ENCODE data around the gene MAP1LC3B. TPM values are rescaled to one million over a fixed set of nuclear protein-coding genes. Genes with fewer than 3 reads are reported as not detected.

The MAP1LC3B gene
- total RNA-seq, 2 donors from 2014 or later: 41.9 to 51.8 TPM

DNA sequence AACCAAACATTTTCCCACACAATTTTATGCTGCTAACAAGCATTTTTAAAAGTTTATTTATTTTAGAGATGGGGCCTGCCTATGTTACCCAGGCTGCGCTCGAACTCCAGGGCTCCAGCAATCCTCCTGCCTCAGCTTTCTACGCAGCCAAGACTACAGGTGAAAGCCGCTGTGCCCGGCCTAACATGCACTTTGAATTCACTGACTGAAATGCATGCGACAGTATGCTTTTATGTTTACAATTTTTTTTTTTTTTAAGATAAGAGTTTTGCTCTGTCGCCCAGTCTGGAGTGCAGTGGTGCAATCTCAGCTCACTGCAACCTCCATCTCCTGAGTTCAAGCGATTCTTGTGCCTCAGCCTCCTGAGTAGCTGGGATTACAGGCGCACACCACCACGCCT is 47.8 kb downstream of the MAP1LC3B start:
- no peak overlapping the region for H3K4me3 ChIP-seq
- H3K9me3 ChIP-seq: no peaks in the 10 kb centered on the region
- intact Hi-C loops (cut with DNase I): no loop called here
- DNase-seq (ENCODE audit: low spot score): no peak
- no peaks in the 10 kb centered on the region for H3K36me3 ChIP-seq
- H3K27me3 ChIP-seq (replicated peaks; ENCODE audit: insufficient read depth): no peaks in the 10 kb centered on the region
- 96% methylated on average over 10 of the region's 10 CpGs for WGBS
- TF ChIP-seq CTCF (IDR thresholded peaks at IDR 0.05) (no peak), POLR2A (IDR thresholded peaks at IDR 0.05) (no peak), POLR2AphosphoS5 (IDR thresholded peaks at IDR 0.05) (no peak)
- no peak overlapping the region for H3K27ac ChIP-seq
- H3K4me1 ChIP-seq (replicated peaks): no peaks in the 10 kb centered on the region

DNA sequence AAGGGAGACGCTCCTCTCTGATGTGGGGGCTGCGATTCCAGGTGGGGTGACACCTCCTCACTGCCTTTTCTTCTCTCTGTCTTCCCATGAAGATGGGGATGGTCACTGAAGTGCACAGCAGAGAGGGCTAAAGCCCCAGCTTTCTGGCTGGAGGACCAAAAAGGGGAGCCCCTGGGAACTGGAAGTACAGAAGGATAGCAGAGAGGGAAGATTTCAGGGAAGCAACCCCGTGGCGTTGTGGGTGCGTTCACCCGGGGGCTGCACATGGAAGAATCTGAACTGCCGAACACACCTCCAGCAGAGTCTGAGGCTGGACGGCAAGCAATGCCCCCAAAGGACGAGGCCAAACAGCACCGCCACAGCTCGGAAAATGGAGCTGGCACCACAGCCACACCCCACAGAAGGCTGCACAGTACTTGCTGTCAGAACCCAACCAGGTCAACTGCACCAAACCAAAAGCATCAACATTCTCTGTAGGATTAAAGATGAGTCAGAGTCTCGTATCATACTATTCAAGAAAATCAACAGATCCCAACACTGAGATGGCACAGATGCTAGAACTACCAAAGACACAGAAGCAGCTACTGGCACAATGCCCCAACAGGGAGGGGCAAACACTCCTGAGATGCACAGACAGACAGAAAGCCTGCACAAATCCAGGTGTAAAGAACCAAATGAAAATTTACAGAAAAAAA is 49.9 kb downstream of the MAP1LC3B start:
- Histone ChIP-seq H3K36me3 (no peaks in the 10 kb centered on the region), H3K4me3 (no peak overlapping the region), H3K4me1 (replicated peaks) (no peaks in the 10 kb centered on the region), H3K27me3 (replicated peaks; ENCODE audit: insufficient read depth) (no peaks in the 10 kb centered on the region), H3K9me3 (no peaks in the 10 kb centered on the region), H3K27ac (no peak overlapping the region)
- no peak for DNase-seq (ENCODE audit: low spot score)
- WGBS: 95% methylated on average over 12 of the region's 12 CpGs
- intact Hi-C loops (cut with DNase I): no loop called here
- TF ChIP-seq POLR2A (IDR thresholded peaks at IDR 0.05) (no peak), POLR2AphosphoS5 (IDR thresholded peaks at IDR 0.05) (no peak), CTCF (IDR thresholded peaks at IDR 0.05) (no peak)

DNA sequence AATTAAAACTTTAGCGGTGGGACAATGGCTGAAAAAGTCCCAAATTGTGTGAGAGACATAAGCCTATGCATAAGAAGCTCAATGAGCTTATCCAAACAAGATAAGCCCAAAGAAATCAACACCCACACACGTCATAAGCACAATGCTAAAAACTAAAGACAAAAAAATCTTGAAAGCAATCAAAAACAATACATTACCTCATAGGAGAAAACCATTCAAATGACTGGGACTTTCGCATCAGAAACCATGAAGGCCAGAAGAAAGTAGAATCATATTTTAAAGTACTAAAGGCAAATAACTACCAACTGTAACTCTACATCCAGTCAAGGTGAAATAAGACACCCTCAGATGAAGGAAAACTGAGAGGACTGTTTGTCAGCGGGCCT is 50.4 kb downstream of the MAP1LC3B start:
- Histone ChIP-seq H3K27ac (no peak overlapping the region), H3K9me3 (no peaks in the 10 kb centered on the region), H3K4me1 (replicated peaks) (no peaks in the 10 kb centered on the region), H3K36me3 (no peaks in the 10 kb centered on the region), H3K4me3 (no peak overlapping the region), H3K27me3 (replicated peaks; ENCODE audit: insufficient read depth) (no peaks in the 10 kb centered on the region)
- DNase-seq (ENCODE audit: low spot score): no peak
- intact Hi-C loops (cut with DNase I): no loop called here
- WGBS: 91% methylated on average over 4 of the region's 4 CpGs
- TF ChIP-seq POLR2AphosphoS5 (IDR thresholded peaks at IDR 0.05): no peak
- TF ChIP-seq POLR2A (IDR thresholded peaks at IDR 0.05): no peak
- TF ChIP-seq CTCF (IDR thresholded peaks at IDR 0.05): no peak

DNA sequence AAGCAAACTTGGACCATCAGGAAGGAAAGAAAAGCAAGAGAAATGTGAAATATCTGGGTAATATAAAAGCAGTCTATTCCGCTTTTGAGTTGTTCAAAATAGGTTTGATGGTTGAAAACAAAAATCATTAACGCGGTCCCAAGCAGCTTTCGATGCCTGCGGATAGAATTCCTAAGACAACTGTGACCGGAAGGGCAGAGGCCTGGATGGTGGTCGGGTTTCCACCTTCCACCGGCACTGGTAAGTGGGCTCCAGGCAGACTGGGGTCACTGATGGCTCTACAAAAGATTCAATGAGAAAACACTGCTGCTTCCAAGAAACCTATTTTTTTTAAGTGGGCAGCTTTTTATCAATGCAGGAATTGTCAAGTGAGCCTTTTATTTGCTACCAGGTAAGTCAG is 50.9 kb downstream of the MAP1LC3B start:
- WGBS: 93% methylated on average over 8 of the region's 8 CpGs
- H3K4me3 ChIP-seq: no peak overlapping the region
- no peaks in the 10 kb centered on the region for H3K4me1 ChIP-seq (replicated peaks)
- no peak for TF ChIP-seq POLR2A (IDR thresholded peaks at IDR 0.05)
- no peak for TF ChIP-seq POLR2AphosphoS5 (IDR thresholded peaks at IDR 0.05)
- TF ChIP-seq CTCF (IDR thresholded peaks at IDR 0.05): no peak
- no peaks in the 10 kb centered on the region for H3K36me3 ChIP-seq
- H3K27ac ChIP-seq: no peak overlapping the region
- intact Hi-C loops (cut with DNase I): no loop called here
- H3K9me3 ChIP-seq: no peaks in the 10 kb centered on the region
- no peak for DNase-seq (ENCODE audit: low spot score)
- no peaks in the 10 kb centered on the region for H3K27me3 ChIP-seq (replicated peaks; ENCODE audit: insufficient read depth)

- Histone ChIP-seq H3K9me3 (no peaks in the 10 kb centered on the region), H3K27me3 (replicated peaks; ENCODE audit: insufficient read depth) (no peaks in the 10 kb centered on the region), H3K4me3 (no peak overlapping the region), H3K36me3 (no peaks in the 10 kb centered on the region), H3K27ac (no peak overlapping the region), H3K4me1 (replicated peaks) (no peaks in the 10 kb centered on the region)
- intact Hi-C loops (cut with DNase I): no loop called here
- no peak for TF ChIP-seq POLR2A (IDR thresholded peaks at IDR 0.05)
- no peak for TF ChIP-seq POLR2AphosphoS5 (IDR thresholded peaks at IDR 0.05)
- TF ChIP-seq CTCF (IDR thresholded peaks at IDR 0.05): no peak
- no peak for DNase-seq (ENCODE audit: low spot score)
- 97% methylated on average over 3 of the region's 3 CpGs for WGBS
Observed at GRCh38 chr16:87443964-87444363, 51.8 kb downstream of the MAP1LC3B start.
